Anterior cingulate cortex (tissue), 58 donors: ENCODE results near the gene KAZN.

Experiments used
- DNase-seq, 58 donors: peaks; one replicate each; lab custom pipeline; 2025; lab: John Stamatoyannopoulos, UW

Gene KAZN

GRCh38 chr1:14809191-14809981 lies 210.9 kb downstream of the KAZN start:
- DNase-seq: no peak

DNA sequence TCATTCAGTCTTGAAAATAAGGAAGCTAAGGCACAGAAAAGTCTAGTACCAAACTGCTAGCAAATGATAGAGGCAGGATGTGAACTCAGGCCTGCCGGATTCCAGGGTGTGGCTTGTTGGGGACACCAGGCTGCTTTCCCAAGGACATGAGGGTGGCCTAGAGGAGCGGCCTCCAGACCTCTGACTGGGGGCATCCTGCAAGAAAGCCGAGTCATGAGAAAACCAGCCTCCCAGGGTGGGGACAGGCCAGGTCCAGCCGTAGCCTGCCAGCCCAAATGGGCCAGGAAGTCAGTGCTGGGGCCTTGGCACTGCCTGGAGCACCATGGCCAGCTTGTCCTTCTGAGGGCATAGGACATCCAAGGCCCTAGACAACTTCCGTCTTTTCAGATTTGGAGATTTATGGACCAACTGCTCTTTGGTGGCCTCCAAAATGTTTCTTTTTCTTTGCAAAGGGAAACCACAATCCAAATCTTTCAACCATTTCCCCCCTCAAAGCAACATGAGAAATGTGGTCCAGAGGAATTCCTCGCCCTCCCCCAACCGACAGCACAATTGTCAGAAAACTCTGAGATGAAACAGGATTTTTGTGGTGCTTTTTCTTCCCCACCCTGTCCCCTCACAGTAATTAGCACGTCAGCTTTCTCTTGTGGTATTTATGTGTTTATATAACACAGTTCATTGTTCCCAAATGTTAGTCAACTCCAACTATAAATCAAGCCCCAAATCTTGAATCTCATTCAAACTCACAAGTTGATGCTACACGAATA lies 212.3 kb downstream of the KAZN start:
- no peak for DNase-seq

DNA sequence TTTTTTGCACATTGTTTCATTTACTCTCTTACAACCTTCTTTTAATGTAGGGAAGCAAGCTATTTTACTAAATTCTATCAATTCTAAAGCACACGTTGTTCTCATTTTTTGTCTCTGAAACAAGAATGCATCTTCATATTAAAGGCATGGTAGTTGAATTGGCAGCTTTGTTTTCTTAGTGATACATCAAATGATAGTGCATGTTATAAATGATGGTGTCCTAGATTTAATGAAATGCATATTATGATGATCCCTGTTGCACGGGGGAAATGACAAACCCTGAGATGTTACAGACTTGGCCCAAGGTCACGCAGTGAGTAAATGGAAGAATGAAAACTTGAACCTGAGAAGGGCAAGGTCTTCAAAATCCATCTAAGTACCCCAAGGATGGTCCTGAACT lies 213.1 kb downstream of the KAZN start:
- no peak for DNase-seq

DNA sequence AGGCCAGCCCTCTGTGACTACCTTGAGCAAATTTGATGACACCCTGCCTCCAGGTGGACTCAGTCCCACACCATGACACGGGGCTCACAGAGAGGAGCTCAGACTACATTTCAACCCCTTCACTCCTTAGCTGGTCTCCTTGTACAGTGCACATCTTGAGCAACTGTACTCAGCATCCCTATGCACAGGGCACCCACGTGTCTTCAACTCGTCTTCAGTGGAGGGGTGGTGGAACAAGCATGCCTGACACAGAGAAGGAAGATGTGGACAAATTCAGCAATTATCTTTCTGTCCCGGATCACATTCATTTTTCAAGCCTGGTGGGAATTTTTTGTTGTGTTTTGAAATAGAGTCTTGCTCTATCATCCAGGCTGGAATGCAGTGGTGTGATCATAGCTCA lies 213.7 kb downstream of the KAZN start:
- DNase-seq: no peak

- DNase-seq: no peak
Measured at GRCh38 chr1:14815175-14815877, 216.8 kb downstream of the KAZN start.

GRCh38 chr1:14817223-14818170 lies 219.0 kb downstream of the KAZN start:
- no peak for DNase-seq

DNA sequence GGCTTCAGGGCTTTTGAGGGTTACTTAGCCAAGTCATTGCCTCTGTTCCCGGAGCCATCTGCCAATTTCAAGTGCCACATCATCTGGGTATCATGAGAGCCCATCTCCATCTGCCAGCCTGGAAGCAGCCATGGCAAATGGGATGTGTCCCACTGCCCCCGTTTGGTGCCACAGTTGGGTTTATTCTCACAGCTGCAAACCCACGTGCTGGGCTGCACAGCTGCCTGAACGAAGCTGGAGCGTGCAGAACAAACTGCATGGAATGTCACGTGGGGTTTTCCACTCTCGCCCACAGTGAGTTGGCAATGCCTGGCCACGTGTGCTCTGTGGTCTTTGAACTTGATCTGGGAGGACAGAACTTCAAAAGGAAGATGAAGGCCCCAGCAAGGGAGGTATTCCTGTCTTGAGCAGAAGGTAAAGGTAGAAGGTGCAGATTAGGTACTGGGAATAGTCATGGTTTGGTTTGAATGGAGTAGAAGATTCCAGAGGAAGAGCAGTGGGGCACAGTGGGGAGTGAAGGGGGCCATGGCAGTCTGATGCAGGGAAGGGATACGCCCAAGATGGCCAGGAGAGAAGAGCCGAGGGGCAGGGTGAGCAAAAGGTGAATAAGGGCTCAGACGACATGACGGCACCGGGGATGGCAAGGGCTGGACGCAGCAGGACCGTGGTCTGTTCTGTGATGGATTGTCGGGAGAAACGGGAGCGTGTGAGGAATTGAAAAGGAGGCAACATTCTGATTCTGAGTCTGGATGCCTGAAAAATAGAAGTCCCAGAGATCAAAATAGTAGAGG lies 222.0 kb downstream of the KAZN start:
- DNase-seq: peak in 8 of 58 donors; percentile 1 to 27 (median 14)

- DNase-seq: no peak
Measured at GRCh38 chr1:14822493-14822892, 224.0 kb downstream of the KAZN start.

GRCh38 chr1:14822996-14823395 lies 224.5 kb downstream of the KAZN start:
- DNase-seq: no peak

DNA sequence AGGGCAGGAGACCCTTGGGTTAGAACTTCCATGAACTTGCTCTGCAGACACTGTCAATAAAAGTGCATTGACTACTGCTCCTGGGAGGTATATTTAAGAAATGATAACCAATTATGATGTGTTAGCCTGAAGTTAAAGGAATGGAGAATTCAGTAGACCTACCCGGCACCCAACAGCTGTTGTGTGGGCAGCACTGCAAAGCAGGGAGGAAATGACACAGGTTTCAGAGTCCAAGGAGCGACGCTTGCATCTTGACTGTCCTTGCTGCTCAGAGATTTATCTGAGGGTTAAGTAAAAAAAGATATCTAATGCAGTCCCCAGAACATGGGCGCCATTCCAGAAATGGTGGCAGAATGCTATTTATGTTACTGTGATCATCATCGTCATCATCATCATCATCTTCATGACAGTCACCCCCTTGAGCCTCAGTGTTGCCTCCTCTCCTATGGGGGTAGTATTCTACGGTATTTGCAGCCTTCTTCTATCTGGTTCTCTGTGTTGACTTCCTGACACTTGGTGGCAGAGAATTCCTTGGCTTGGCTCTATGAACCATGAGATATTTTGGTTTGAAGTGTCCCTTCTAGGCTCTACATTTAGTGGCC lies 225.9 kb downstream of the KAZN start:
- DNase-seq: peak in 20 of 58 donors; percentile 5 to 67 (median 22)

DNA sequence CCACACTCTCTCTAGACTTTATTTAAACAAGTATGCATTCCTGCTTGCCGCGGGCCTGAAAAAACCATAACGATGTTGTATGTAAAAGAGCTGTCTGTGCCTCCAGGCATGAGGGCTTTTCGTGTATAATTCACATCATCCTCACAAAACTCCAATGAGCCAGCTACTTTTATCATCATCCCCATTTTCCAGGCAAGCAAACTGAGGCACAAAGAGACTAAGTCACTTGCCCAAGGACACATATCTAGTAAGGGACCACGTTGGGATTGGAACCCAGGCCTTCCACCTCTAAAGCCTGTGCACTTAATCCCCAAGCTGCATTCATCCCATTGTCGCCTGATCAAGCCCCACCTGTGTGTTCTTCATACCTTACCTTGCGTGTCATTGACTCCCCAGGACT lies 226.9 kb downstream of the KAZN start:
- DNase-seq: no peak

DNA sequence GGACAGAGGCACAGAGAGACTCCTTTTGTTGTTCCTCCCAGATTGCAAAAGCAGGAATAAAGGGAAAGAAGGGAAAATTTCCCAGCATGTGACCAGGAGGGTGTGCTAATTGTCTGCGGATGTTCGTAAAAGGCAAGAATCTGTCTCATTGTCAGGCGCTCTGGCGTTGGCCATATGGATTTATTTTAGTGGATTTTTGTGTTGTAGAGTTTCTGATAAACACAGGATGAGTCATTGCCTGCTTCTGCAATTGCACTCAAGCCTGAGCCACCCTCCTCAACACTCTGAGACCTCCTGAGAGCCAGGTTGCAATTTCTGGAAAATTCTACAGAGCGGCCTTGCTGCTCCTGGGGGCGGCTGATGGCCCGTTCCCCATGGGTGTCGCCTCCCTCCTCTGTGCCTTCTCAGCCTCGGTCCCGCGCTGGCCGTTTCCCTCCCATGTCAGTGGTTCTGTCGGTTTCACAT lies 227.7 kb downstream of the KAZN start:
- peak in 23 of 58 donors; percentile 6 to 73 (median 27) for DNase-seq

GRCh38 chr1:14826731-14827326 lies 228.3 kb downstream of the KAZN start:
- DNase-seq: peak in 1 of 58 donors; percentile 3

GRCh38 chr1:14827870-14828269 lies 229.4 kb downstream of the KAZN start:
- no peak for DNase-seq

GRCh38 chr1:14828665-14829064 lies 230.2 kb downstream of the KAZN start:
- DNase-seq: no peak

GRCh38 chr1:14835725-14836124 lies 237.2 kb downstream of the KAZN start:
- no peak for DNase-seq

DNA sequence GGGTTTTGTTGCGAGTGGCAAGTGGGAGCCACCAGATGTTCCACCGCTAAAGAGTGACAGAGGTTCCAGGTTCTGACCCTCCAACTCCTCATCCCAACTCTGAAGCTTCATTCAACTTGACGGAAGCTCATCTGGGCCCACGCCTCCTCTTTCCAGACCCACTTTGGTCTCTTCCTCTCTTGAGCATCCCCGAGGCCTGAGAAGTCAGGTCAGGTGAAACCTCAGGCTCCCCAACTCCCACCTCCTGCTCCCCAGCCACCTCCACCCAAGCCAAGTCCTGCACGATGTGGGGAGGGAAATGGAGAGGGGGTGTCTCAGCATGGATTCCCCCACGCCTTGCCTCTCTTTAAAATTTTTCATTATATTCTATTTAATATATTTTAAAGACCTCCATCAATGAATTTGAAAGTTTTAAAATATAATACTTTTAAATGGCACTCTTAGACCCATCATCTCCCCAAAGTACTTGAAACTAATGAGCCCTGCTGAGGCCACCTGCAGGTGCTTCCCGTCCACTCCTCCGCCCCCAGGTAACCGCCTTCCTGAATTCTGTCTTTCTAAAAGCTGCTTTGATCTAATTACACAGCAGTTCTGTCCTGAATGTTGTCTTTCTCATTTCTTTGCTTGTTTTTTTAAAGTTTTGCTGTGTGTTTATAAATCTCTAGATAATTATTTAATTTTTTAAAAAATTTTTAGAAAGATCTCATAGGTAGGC lies 238.1 kb downstream of the KAZN start:
- DNase-seq: no peak

GRCh38 chr1:14840374-14840773 lies 241.9 kb downstream of the KAZN start:
- no peak for DNase-seq
